ENCODE measurements around the gene GPR137.
A peak's percentile ranks its signal among the peaks of the same experiment; 100 is the strongest.

The GPR137 gene

GRCh38 chr11:64284962-64285884, at the start of gene GPR137:
Gene GPR137 (plus strand): TSS chr11:64285848. CDS start chr11:64286525, 677 bp downstream.
- Histone ChIP-seq H3K9me3 (ENCODE audit: low read length) (no peaks in the 10 kb centered on the region), H3K27ac (ENCODE audit: low read depth, low read length) (peak within 1 kb of the TSS; percentile 100), H3K4me3 (ENCODE audit: low read depth in 1 of 2, low read length in 2 of 2) (peak within 1 kb of the TSS; percentile 79 to 94), H3K36me3 (ENCODE audit: insufficient read depth, low read length) (peaks cover 10% of the 10 kb centered on the region), H3K9ac (ENCODE audit: low read length) (peak within 1 kb of the TSS; percentile 93), H3K27me3 (ENCODE audit: control insufficient read depth in 1 of 2, insufficient read depth in 2 of 2, low read length in 2 of 2) (peaks cover 2 to 7% of the 10 kb centered on the region in 2 donors), H3K4me1 (ENCODE audit: insufficient read depth, low read length) (peaks cover 19% of the 10 kb centered on the region)

GRCh38 chr11:64237484-64237951, 48.1 kb upstream of the GPR137 start:
- Histone ChIP-seq H3K9ac (ENCODE audit: low read length) (no peak overlapping the region), H3K9me3 (ENCODE audit: low read length) (no peaks in the 10 kb centered on the region), H3K4me1 (ENCODE audit: insufficient read depth, low read length) (peaks cover 33% of the 10 kb centered on the region), H3K27me3 (ENCODE audit: control insufficient read depth in 1 of 2, insufficient read depth in 2 of 2, low read length in 2 of 2) (no peaks in the 10 kb centered on the region), H3K27ac (ENCODE audit: low read depth, low read length) (no peak overlapping the region), H3K36me3 (ENCODE audit: insufficient read depth, low read length) (peaks cover 20% of the 10 kb centered on the region), H3K4me3 (ENCODE audit: low read depth in 1 of 2, low read length in 2 of 2) (no peak overlapping the region)

- Histone ChIP-seq H3K4me1 (ENCODE audit: insufficient read depth, low read length) (peaks cover 29% of the 10 kb centered on the region), H3K9me3 (ENCODE audit: low read length) (no peaks in the 10 kb centered on the region), H3K4me3 (ENCODE audit: low read depth in 1 of 2, low read length in 2 of 2) (no peak overlapping the region), H3K27ac (ENCODE audit: low read depth, low read length) (no peak overlapping the region), H3K9ac (ENCODE audit: low read length) (no peak overlapping the region), H3K27me3 (ENCODE audit: control insufficient read depth in 1 of 2, insufficient read depth in 2 of 2, low read length in 2 of 2) (no peaks in the 10 kb centered on the region), H3K36me3 (ENCODE audit: insufficient read depth, low read length) (peaks cover 20% of the 10 kb centered on the region)
These were observed 47.6 kb upstream of the GPR137 start for GRCh38 chr11:64238076-64238475.

- H3K9ac ChIP-seq (ENCODE audit: low read length): no peak overlapping the region
- no peak overlapping the region for H3K27ac ChIP-seq (ENCODE audit: low read depth, low read length)
- peaks cover 21% of the 10 kb centered on the region for H3K4me1 ChIP-seq (ENCODE audit: insufficient read depth, low read length)
- no peak overlapping the region for H3K4me3 ChIP-seq (ENCODE audit: low read depth in 1 of 2, low read length in 2 of 2)
- H3K27me3 ChIP-seq (ENCODE audit: control insufficient read depth in 1 of 2, insufficient read depth in 2 of 2, low read length in 2 of 2): no peaks in the 10 kb centered on the region
- H3K9me3 ChIP-seq (ENCODE audit: low read length): no peaks in the 10 kb centered on the region
- H3K36me3 ChIP-seq (ENCODE audit: insufficient read depth, low read length): peaks cover 29% of the 10 kb centered on the region
These were observed 46.6 kb upstream of the GPR137 start for GRCh38 chr11:64238999-64239398.

- peak overlapping the region; percentile 17 to 77 for H3K4me3 ChIP-seq (ENCODE audit: low read depth in 1 of 2, low read length in 2 of 2)
- peak overlapping the region; percentile 92 for H3K9ac ChIP-seq (ENCODE audit: low read length)
- no peaks in the 10 kb centered on the region for H3K9me3 ChIP-seq (ENCODE audit: low read length)
- H3K27ac ChIP-seq (ENCODE audit: low read depth, low read length): peak overlapping the region; percentile 88
- H3K4me1 ChIP-seq (ENCODE audit: insufficient read depth, low read length): peaks cover 20% of the 10 kb centered on the region
- H3K27me3 ChIP-seq (ENCODE audit: control insufficient read depth in 1 of 2, insufficient read depth in 2 of 2, low read length in 2 of 2): no peaks in the 10 kb centered on the region
- peaks cover 33% of the 10 kb centered on the region for H3K36me3 ChIP-seq (ENCODE audit: insufficient read depth, low read length)
These were observed 45.8 kb upstream of the GPR137 start for GRCh38 chr11:64239662-64240434.

GRCh38 chr11:64240435-64241240, 45.0 kb upstream of the GPR137 start, which contains the start of gene FKBP2:
Gene FKBP2 (plus strand): TSS chr11:64241095. CDS start chr11:64242388, 1,293 bp downstream.
- Histone ChIP-seq H3K27ac (ENCODE audit: low read depth, low read length) (peak within 1 kb of the TSS; percentile 94), H3K9ac (ENCODE audit: low read length) (peak within 1 kb of the TSS; percentile 92), H3K4me3 (ENCODE audit: low read depth in 1 of 2, low read length in 2 of 2) (peak within 1 kb of the TSS; percentile 77), H3K36me3 (ENCODE audit: insufficient read depth, low read length) (peaks cover 33% of the 10 kb centered on the region), H3K27me3 (ENCODE audit: control insufficient read depth in 1 of 2, insufficient read depth in 2 of 2, low read length in 2 of 2) (no peaks in the 10 kb centered on the region), H3K9me3 (ENCODE audit: low read length) (no peaks in the 10 kb centered on the region), H3K4me1 (ENCODE audit: insufficient read depth, low read length) (peaks cover 21% of the 10 kb centered on the region)

GRCh38 chr11:64241241-64241490, 44.5 kb upstream of the GPR137 start:
- no peaks in the 10 kb centered on the region for H3K9me3 ChIP-seq (ENCODE audit: low read length)
- no peaks in the 10 kb centered on the region for H3K27me3 ChIP-seq (ENCODE audit: control insufficient read depth in 1 of 2, insufficient read depth in 2 of 2, low read length in 2 of 2)
- H3K36me3 ChIP-seq (ENCODE audit: insufficient read depth, low read length): peaks cover 33% of the 10 kb centered on the region
- H3K27ac ChIP-seq (ENCODE audit: low read depth, low read length): peak overlapping the region; percentile 88
- no peak overlapping the region for H3K9ac ChIP-seq (ENCODE audit: low read length)
- H3K4me1 ChIP-seq (ENCODE audit: insufficient read depth, low read length): peaks cover 19% of the 10 kb centered on the region
- H3K4me3 ChIP-seq (ENCODE audit: low read depth in 1 of 2, low read length in 2 of 2): peak overlapping the region; percentile 67 to 77

- Histone ChIP-seq H3K9me3 (ENCODE audit: low read length) (no peaks in the 10 kb centered on the region), H3K4me1 (ENCODE audit: insufficient read depth, low read length) (peaks cover 19% of the 10 kb centered on the region), H3K27ac (ENCODE audit: low read depth, low read length) (peak overlapping the region; percentile 94)
These were observed 43.9 kb upstream of the GPR137 start for GRCh38 chr11:64241491-64242374.

GRCh38 chr11:64243236-64243854, 42.3 kb upstream of the GPR137 start:
- peaks cover 21% of the 10 kb centered on the region for H3K36me3 ChIP-seq (ENCODE audit: insufficient read depth, low read length)
- H3K4me3 ChIP-seq (ENCODE audit: low read depth in 1 of 2, low read length in 2 of 2): no peak overlapping the region
- peaks cover 27% of the 10 kb centered on the region for H3K4me1 ChIP-seq (ENCODE audit: insufficient read depth, low read length)
- no peak overlapping the region for H3K9ac ChIP-seq (ENCODE audit: low read length)
- no peak overlapping the region for H3K27ac ChIP-seq (ENCODE audit: low read depth, low read length)
- no peaks in the 10 kb centered on the region for H3K9me3 ChIP-seq (ENCODE audit: low read length)
- no peaks in the 10 kb centered on the region for H3K27me3 ChIP-seq (ENCODE audit: control insufficient read depth in 1 of 2, insufficient read depth in 2 of 2, low read length in 2 of 2)

More at GRCh38 chr11:64241491-64242374, 43.9 kb upstream of the GPR137 start:
- peak overlapping the region; percentile 74 to 77 for H3K4me3 ChIP-seq (ENCODE audit: low read depth in 1 of 2, low read length in 2 of 2)
- peak overlapping the region; percentile 30 for H3K9ac ChIP-seq (ENCODE audit: low read length)
- H3K27me3 ChIP-seq (ENCODE audit: control insufficient read depth in 1 of 2, insufficient read depth in 2 of 2, low read length in 2 of 2): no peaks in the 10 kb centered on the region
- peaks cover 33% of the 10 kb centered on the region for H3K36me3 ChIP-seq (ENCODE audit: insufficient read depth, low read length)

- no peak overlapping the region for H3K9ac ChIP-seq (ENCODE audit: low read length)
- H3K4me3 ChIP-seq (ENCODE audit: low read depth in 1 of 2, low read length in 2 of 2): no peak overlapping the region
- peaks cover 27% of the 10 kb centered on the region for H3K4me1 ChIP-seq (ENCODE audit: insufficient read depth, low read length)
- H3K36me3 ChIP-seq (ENCODE audit: insufficient read depth, low read length): peaks cover 14% of the 10 kb centered on the region
- no peak overlapping the region for H3K27ac ChIP-seq (ENCODE audit: low read depth, low read length)
- no peaks in the 10 kb centered on the region for H3K27me3 ChIP-seq (ENCODE audit: control insufficient read depth in 1 of 2, insufficient read depth in 2 of 2, low read length in 2 of 2)
- H3K9me3 ChIP-seq (ENCODE audit: low read length): no peaks in the 10 kb centered on the region
These were observed 41.5 kb upstream of the GPR137 start for GRCh38 chr11:64244107-64244506.
